ENCODE measurements around the gene JMJD1C.

JMJD1C gene

GRCh38 chr10:63281967-63282366, 183.8 kb downstream of the JMJD1C start:
- no peak overlapping the region for H3K4me3 ChIP-seq (ENCODE audit: low read length, poor library complexity, severe bottlenecking)
- no peaks in the 10 kb centered on the region for H3K9me2 ChIP-seq (replicated peaks; ENCODE audit: low read depth, low read length)
- no peaks in the 10 kb centered on the region for H4K20me1 ChIP-seq (ENCODE audit: insufficient read depth, low read length, poor library complexity, severe bottlenecking)
- H3K4me2 ChIP-seq (ENCODE audit: low read depth, low read length, poor library complexity, severe bottlenecking), result no peak overlapping the region
- H3K79me2 ChIP-seq (ENCODE audit: insufficient read depth, low read length), result peaks cover 30% of the 10 kb centered on the region
- no peak overlapping the region for H3K9ac ChIP-seq (ENCODE audit: low read depth, low read length, poor library complexity, severe bottlenecking)
- no peaks in the 10 kb centered on the region for H3K9me3 ChIP-seq (ENCODE audit: insufficient read depth, low read depth, low read length)
- no peaks in the 10 kb centered on the region for H3K4me1 ChIP-seq (ENCODE audit: insufficient read depth, low read length, poor library complexity, severe bottlenecking)
- TF ChIP-seq CTCF (conservative IDR thresholded peaks at IDR 0.05; ENCODE audit: low read length) (no peak), EZH2phosphoT487 (IDR thresholded peaks at IDR 0.05; ENCODE audit: borderline replicate concordance) (no peak)
- no peak overlapping the region for H2AFZ ChIP-seq (ENCODE audit: low read length)
- H3F3A ChIP-seq (ENCODE audit: low read depth), result no peaks in the 10 kb centered on the region
- no peaks in the 10 kb centered on the region for H3K36me3 ChIP-seq (ENCODE audit: insufficient read depth, low read length)
- no peaks in the 10 kb centered on the region for H3K27me3 ChIP-seq (ENCODE audit: insufficient read depth, low read length, poor library complexity, severe bottlenecking)

- H3K4me3 ChIP-seq (ENCODE audit: low read length, poor library complexity, severe bottlenecking), result no peak overlapping the region
- H3K79me2 ChIP-seq (ENCODE audit: insufficient read depth, low read length), result peaks cover 21% of the 10 kb centered on the region
- no peaks in the 10 kb centered on the region for H3F3A ChIP-seq (ENCODE audit: low read depth)
- H3K36me3 ChIP-seq (ENCODE audit: insufficient read depth, low read length), result no peaks in the 10 kb centered on the region
- no peaks in the 10 kb centered on the region for H3K27me3 ChIP-seq (ENCODE audit: insufficient read depth, low read length, poor library complexity, severe bottlenecking)
- H2AFZ ChIP-seq (ENCODE audit: low read length), result no peak overlapping the region
- TF ChIP-seq CTCF (conservative IDR thresholded peaks at IDR 0.05; ENCODE audit: low read length) (no peak), EZH2phosphoT487 (IDR thresholded peaks at IDR 0.05; ENCODE audit: borderline replicate concordance) (no peak)
- no peak overlapping the region for H3K9ac ChIP-seq (ENCODE audit: low read depth, low read length, poor library complexity, severe bottlenecking)
- no peaks in the 10 kb centered on the region for H3K9me2 ChIP-seq (replicated peaks; ENCODE audit: low read depth, low read length)
- H3K4me2 ChIP-seq (ENCODE audit: low read depth, low read length, poor library complexity, severe bottlenecking), result no peak overlapping the region
- no peaks in the 10 kb centered on the region for H3K4me1 ChIP-seq (ENCODE audit: insufficient read depth, low read length, poor library complexity, severe bottlenecking)
- H4K20me1 ChIP-seq (ENCODE audit: insufficient read depth, low read length, poor library complexity, severe bottlenecking), result no peaks in the 10 kb centered on the region
- no peaks in the 10 kb centered on the region for H3K9me3 ChIP-seq (ENCODE audit: insufficient read depth, low read depth, low read length)
These were observed 185.4 kb downstream of the JMJD1C start for GRCh38 chr10:63280386-63280785.

DNA sequence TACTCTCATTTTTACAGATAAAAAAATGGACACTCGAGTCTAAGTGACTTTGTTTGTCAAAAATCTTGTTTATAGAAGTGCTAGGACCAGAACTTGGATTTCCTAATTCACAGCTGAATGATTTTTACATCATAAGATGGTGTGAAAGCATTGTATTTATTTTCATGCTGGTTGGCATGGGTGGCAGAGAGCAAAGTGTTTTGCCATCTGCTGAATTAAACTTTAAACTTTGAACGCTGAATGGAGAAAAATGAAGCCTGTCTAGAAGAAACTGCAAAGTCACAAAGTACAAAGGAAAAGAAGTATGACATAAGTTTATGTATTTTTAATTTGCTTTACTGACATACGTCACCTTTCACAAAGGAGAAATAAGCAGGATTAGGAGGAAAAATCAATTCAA, 190.7 kb downstream of the JMJD1C start:
- no peaks in the 10 kb centered on the region for H3K9me2 ChIP-seq (replicated peaks; ENCODE audit: low read depth, low read length)
- no peak overlapping the region for H3K4me3 ChIP-seq (ENCODE audit: low read length, poor library complexity, severe bottlenecking)
- H2AFZ ChIP-seq (ENCODE audit: low read length), result no peak overlapping the region
- no peaks in the 10 kb centered on the region for H3F3A ChIP-seq (ENCODE audit: low read depth)
- no peak overlapping the region for H3K4me2 ChIP-seq (ENCODE audit: low read depth, low read length, poor library complexity, severe bottlenecking)
- H3K27me3 ChIP-seq (ENCODE audit: insufficient read depth, low read length, poor library complexity, severe bottlenecking), result no peaks in the 10 kb centered on the region
- no peak for TF ChIP-seq EZH2phosphoT487 (IDR thresholded peaks at IDR 0.05; ENCODE audit: borderline replicate concordance)
- no peak for TF ChIP-seq CTCF (conservative IDR thresholded peaks at IDR 0.05; ENCODE audit: low read length)
- H3K79me2 ChIP-seq (ENCODE audit: insufficient read depth, low read length), result peaks cover 33% of the 10 kb centered on the region
- peaks cover 17% of the 10 kb centered on the region for H3K4me1 ChIP-seq (ENCODE audit: insufficient read depth, low read length, poor library complexity, severe bottlenecking)
- H3K36me3 ChIP-seq (ENCODE audit: insufficient read depth, low read length), result no peaks in the 10 kb centered on the region
- no peaks in the 10 kb centered on the region for H3K9me3 ChIP-seq (ENCODE audit: insufficient read depth, low read depth, low read length)
- no peak overlapping the region for H3K9ac ChIP-seq (ENCODE audit: low read depth, low read length, poor library complexity, severe bottlenecking)
- peaks cover 5% of the 10 kb centered on the region for H4K20me1 ChIP-seq (ENCODE audit: insufficient read depth, low read length, poor library complexity, severe bottlenecking)

All from Loucy (cell line).